CD4-positive, CD25-positive, alpha-beta regulatory T cell (primary cell): ENCODE measurements around the gene ZNF483. TPM values are rescaled to one million over a fixed set of nuclear protein-coding genes. Genes with fewer than 3 reads are reported as not detected.
"Not testable (repeated sequence)": the region's sequence is repeated elsewhere in the genome, so short reads cannot be mapped to it uniquely, and the experiment has no call there.

Source experiments
- ATAC-seq, 2 donors: fragments of 150-1000 bp; cut with Tn5 transposase; one replicate each; pipeline ENCODE4 v1.10.0; 2021; ENCODE audit warnings: low read depth in 2 of 2, moderate number of reproducible peaks in 2 of 2, moderate library complexity in 1 of 2
- DNase-seq, 3 donors: peaks; one replicate each; pipeline versions ENCODE4 v3.0.0 to v3.0.0-alpha.2; 2012 to 2022; ENCODE audit warnings: mixed read lengths in 1 of 3
- H3K27ac ChIP-seq: one replicate; pipeline ENCODE4 v1.7.0; 2013; ENCODE audit warnings: mild to moderate bottlenecking, low read length; ENCODE audit not compliant: insufficient read depth, poor library complexity, severe bottlenecking
- H3K27me3 ChIP-seq: one replicate; pipeline ENCODE4 v1.7.0; 2013; ENCODE audit warnings: low read length; ENCODE audit not compliant: control insufficient read depth, insufficient read depth
- H3K36me3 ChIP-seq: one replicate; pipeline ENCODE4 v1.7.0; 2013; ENCODE audit warnings: mild to moderate bottlenecking, low read length, moderate library complexity; ENCODE audit not compliant: control insufficient read depth, insufficient read depth
- H3K4me1 ChIP-seq: 2 replicates; pipeline ENCODE4 v1.7.0; 2013; ENCODE audit warnings: mild to moderate bottlenecking, low read length; ENCODE audit not compliant: insufficient read depth, control insufficient read depth, poor library complexity, severe bottlenecking
- H3K4me3 ChIP-seq: one replicate; pipeline ENCODE4 v1.7.0; 2013; ENCODE audit warnings: low read depth, mild to moderate bottlenecking, low read length, moderate library complexity
- H3K9me3 ChIP-seq, 2 experiments: 1 replicate in 1 of 2; 2 replicates in 1 of 2; pipeline ENCODE4 v1.7.0; 2013; ENCODE audit warnings: low read length in 2 of 2, mild to moderate bottlenecking in 1 of 2, moderate library complexity in 1 of 2; ENCODE audit not compliant: control insufficient read depth in 2 of 2
- H3K27ac Mint-ChIP-seq, 3 donors: one replicate each; pipeline ENCODE4 v1.8.0; 2020 to 2022; ENCODE audit warnings: mild to moderate bottlenecking in 3 of 3, mixed read lengths in 3 of 3, moderate library complexity in 2 of 3
- H3K27me3 Mint-ChIP-seq: one replicate; pipeline ENCODE4 v1.8.0; 2022; ENCODE audit warnings: mild to moderate bottlenecking, mixed read lengths
- H3K36me3 Mint-ChIP-seq: one replicate; pipeline ENCODE4 v1.8.0; 2020; ENCODE audit warnings: mixed read lengths
- H3K4me1 Mint-ChIP-seq, 4 donors: one replicate each; pipeline ENCODE4 v1.8.0; 2020 to 2022; ENCODE audit warnings: mixed read lengths in 4 of 4, mild to moderate bottlenecking in 1 of 4
- H3K4me3 Mint-ChIP-seq, 4 donors: one replicate each; pipeline ENCODE4 v1.8.0; 2020 to 2022; ENCODE audit warnings: mild to moderate bottlenecking in 4 of 4, mixed read lengths in 4 of 4, moderate library complexity in 3 of 4
- H3K9me3 Mint-ChIP-seq, 7 donors: one replicate each; pipeline ENCODE4 v1.8.0; 2020 to 2022; ENCODE audit warnings: mixed read lengths in 7 of 7, mild to moderate bottlenecking in 3 of 7, moderate library complexity in 2 of 7
- polyA plus RNA-seq, 4 donors: library from polyadenylated mRNA; unstranded; fragments of 300-500 nt; fragmentation: Illumina TruSeq; gene quantifications; one replicate each; pipeline ENCODE4 v1.2.3, GENCODE V29; 2021
- total RNA-seq: library from RNA; stranded (reverse); gene quantifications from one replicate; pipeline ENCODE4 v1.2.3, GENCODE V29; 2022

The ZNF483 gene
- total and polyA plus RNA-seq, 5 donors from 2014 or later, result 5.5 to 22.1 (median 9.8) TPM

DNA sequence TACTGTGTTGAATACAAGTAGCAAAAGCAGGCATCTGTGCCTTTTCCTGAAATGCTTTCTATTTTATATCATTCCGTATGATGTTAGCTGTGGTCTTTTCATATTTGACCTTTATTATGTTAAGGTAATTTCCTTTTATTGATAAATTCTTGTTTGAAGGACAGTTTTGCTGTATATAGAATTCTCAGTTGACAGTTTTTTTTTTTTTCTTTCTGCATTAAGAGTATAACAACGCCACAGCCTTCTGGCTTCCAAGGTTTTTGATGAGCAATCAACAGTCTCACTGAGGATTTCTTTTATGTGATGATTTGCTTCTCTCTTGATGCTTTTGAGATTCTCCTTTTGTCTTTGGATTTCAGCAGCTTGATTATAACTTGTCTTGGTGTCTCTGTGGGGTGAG lies 23.6 kb downstream of the ZNF483 start:
- H3K4me1 Mint-ChIP-seq, result peaks cover 0 to 2% (median 0%) of the 10 kb centered on the region in 4 donors
- peaks cover 91% of the 10 kb centered on the region in 2 experiments for H3K9me3 ChIP-seq
- peaks cover 5% of the 10 kb centered on the region for H3K36me3 ChIP-seq
- peaks cover 0 to 63% (median 18%) of the 10 kb centered on the region in 7 donors for H3K9me3 Mint-ChIP-seq
- H3K4me3 ChIP-seq, result no peak overlapping the region
- ATAC-seq (no peak), DNase-seq (no peak)
- H3K36me3 Mint-ChIP-seq, result peaks cover 35% of the 10 kb centered on the region
- no peak overlapping the region for H3K4me3 Mint-ChIP-seq
- no peak overlapping the region for H3K27ac Mint-ChIP-seq
- H3K27me3 ChIP-seq, result no peaks in the 10 kb centered on the region
- H3K27me3 Mint-ChIP-seq, result no peaks in the 10 kb centered on the region
- H3K4me1 ChIP-seq, result no peaks in the 10 kb centered on the region
- H3K27ac ChIP-seq, result no peak overlapping the region

DNA sequence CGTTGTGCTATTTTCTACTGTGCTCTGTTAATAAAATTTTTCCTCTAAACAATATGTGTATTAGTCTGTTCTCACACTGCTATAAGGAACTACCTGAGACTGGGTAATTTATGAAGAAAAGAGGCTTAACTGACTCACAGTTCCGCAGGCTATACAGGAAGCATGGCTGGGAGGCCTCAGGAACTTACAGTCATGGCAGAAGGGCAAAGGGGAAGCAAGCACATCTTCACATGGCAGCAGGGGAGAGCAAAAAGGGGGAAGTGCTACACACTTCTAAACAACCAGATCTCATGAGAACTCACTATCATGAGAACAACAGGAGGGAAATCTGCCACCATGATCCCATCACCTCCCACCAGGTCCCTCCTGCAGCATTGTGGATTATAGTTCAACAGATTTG lies 30.4 kb downstream of the ZNF483 start:
- not testable (repeated sequence) for ATAC-seq, H3K4me3 Mint-ChIP-seq, DNase-seq, H3K27ac ChIP-seq, H3K27me3 ChIP-seq, H3K4me1 ChIP-seq, H3K27ac Mint-ChIP-seq, H3K27me3 Mint-ChIP-seq, H3K36me3 ChIP-seq, H3K4me1 Mint-ChIP-seq, H3K4me3 ChIP-seq
- peaks cover 41 to 61% of the 10 kb centered on the region in 2 experiments for H3K9me3 ChIP-seq
- Mint-ChIP-seq H3K36me3 (peaks cover 35% of the 10 kb centered on the region), H3K9me3 (peaks cover 8 to 62% (median 25%) of the 10 kb centered on the region in 7 donors)

DNA sequence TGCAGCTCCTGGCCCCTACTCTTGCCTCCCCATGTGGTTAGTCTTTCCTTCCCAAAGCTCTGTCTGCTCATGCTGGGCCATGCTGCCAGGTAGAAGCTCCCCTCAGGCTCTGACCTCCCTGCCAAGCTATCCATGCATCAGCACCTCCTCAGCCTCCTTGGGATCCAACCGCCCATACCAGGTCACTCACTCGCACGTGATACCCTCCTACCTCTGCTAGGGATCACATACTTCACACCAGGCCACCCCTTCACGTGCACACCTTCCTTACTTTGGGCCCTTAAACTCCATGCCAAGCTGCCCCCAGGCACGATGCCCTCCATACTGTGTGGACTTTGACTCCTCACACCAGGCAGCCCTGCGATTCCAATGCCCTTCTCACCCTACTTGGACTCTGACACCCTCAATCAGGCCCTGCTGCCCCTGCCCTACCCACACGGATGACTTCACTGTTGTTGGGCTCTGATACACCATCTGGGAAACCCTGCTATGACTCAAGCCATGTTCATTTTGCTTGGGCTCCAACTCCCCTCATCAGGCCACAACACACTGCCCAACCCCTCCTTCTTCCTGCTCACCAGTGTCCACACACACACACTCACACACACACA lies 34.1 kb downstream of the ZNF483 start:
- H3K36me3 ChIP-seq, result no peaks in the 10 kb centered on the region
- DNase-seq (no peak), ATAC-seq (no peak)
- Mint-ChIP-seq H3K9me3 (peaks cover 7 to 51% (median 19%) of the 10 kb centered on the region in 7 donors), H3K4me1 (peaks cover 0 to 2% (median 0%) of the 10 kb centered on the region in 4 donors), H3K36me3 (peaks cover 30% of the 10 kb centered on the region), H3K27me3 (no peaks in the 10 kb centered on the region), H3K27ac (no peak overlapping the region), H3K4me3 (no peak overlapping the region)
- peaks cover 14 to 31% of the 10 kb centered on the region in 2 experiments for H3K9me3 ChIP-seq
- H3K27me3 ChIP-seq, result no peaks in the 10 kb centered on the region
- H3K4me1 ChIP-seq, result no peaks in the 10 kb centered on the region
- H3K27ac ChIP-seq, result no peak overlapping the region
- no peak overlapping the region for H3K4me3 ChIP-seq

GRCh38 chr9:111561165-111561719 lies 36.3 kb downstream of the ZNF483 start:
- Mint-ChIP-seq H3K9me3 (peaks cover 3 to 36% (median 10%) of the 10 kb centered on the region in 7 donors), H3K27me3 (no peaks in the 10 kb centered on the region), H3K36me3 (peaks cover 19% of the 10 kb centered on the region), H3K27ac (no peak overlapping the region), H3K4me3 (no peak overlapping the region), H3K4me1 (no peaks in the 10 kb centered on the region)
- ATAC-seq (no peak), DNase-seq (no peak)
- peaks cover 4 to 15% of the 10 kb centered on the region in 2 experiments for H3K9me3 ChIP-seq
- H3K4me3 ChIP-seq, result no peak overlapping the region
- no peaks in the 10 kb centered on the region for H3K27me3 ChIP-seq
- H3K27ac ChIP-seq, result no peak overlapping the region
- no peaks in the 10 kb centered on the region for H3K4me1 ChIP-seq
- no peaks in the 10 kb centered on the region for H3K36me3 ChIP-seq

DNA sequence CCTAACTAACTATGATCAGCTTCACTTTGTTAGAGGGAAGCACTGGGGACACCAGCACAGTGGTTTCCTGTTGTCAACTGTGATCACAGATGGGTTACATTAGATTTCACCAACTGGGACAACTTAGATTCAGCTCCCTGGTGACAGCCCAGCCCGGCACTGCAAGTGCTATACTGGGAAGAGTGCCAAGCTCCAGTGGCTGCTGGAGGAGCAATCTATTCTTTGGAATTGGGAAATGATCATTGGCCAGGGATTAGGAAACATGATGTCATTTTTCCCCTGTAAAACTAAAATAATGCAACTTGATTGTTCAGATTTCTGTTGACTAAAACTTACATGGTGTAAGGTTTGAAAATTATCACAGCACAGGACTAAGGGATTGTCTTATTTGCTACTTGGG lies 41.3 kb downstream of the ZNF483 start:
- no peaks in the 10 kb centered on the region for H3K27me3 Mint-ChIP-seq
- H3K4me3 Mint-ChIP-seq, result no peak overlapping the region
- no peak overlapping the region for H3K27ac ChIP-seq
- H3K4me1 Mint-ChIP-seq, result no peaks in the 10 kb centered on the region
- H3K4me3 ChIP-seq, result no peak overlapping the region
- DNase-seq (no peak), ATAC-seq (no peak)
- no peaks in the 10 kb centered on the region for H3K36me3 ChIP-seq
- no peaks in the 10 kb centered on the region for H3K27me3 ChIP-seq
- H3K9me3 ChIP-seq, result peaks cover 17 to 28% of the 10 kb centered on the region in 2 experiments
- H3K4me1 ChIP-seq, result no peaks in the 10 kb centered on the region
- peaks cover 16% of the 10 kb centered on the region for H3K36me3 Mint-ChIP-seq
- peaks cover 0 to 45% (median 14%) of the 10 kb centered on the region in 7 donors for H3K9me3 Mint-ChIP-seq
- no peak overlapping the region for H3K27ac Mint-ChIP-seq

- not testable (repeated sequence) for ATAC-seq, H3K4me3 Mint-ChIP-seq, H3K36me3 ChIP-seq, DNase-seq, H3K4me1 Mint-ChIP-seq, H3K4me3 ChIP-seq, H3K27me3 ChIP-seq, H3K27ac Mint-ChIP-seq, H3K27me3 Mint-ChIP-seq, H3K4me1 ChIP-seq, H3K27ac ChIP-seq
- Mint-ChIP-seq H3K36me3 (peaks cover 10% of the 10 kb centered on the region), H3K9me3 (peaks cover 0 to 45% (median 11%) of the 10 kb centered on the region in 7 donors)
- peaks cover 17 to 28% of the 10 kb centered on the region in 2 experiments for H3K9me3 ChIP-seq
Measured at GRCh38 chr9:111568127-111568526, 43.1 kb downstream of the ZNF483 start.

- Histone ChIP-seq H3K4me3 (no peak overlapping the region), H3K4me1 (no peaks in the 10 kb centered on the region), H3K27ac (no peak overlapping the region), H3K27me3 (no peaks in the 10 kb centered on the region), H3K9me3 (peaks cover 9 to 12% of the 10 kb centered on the region in 2 experiments), H3K36me3 (no peaks in the 10 kb centered on the region)
- Mint-ChIP-seq H3K4me3 (no peak overlapping the region), H3K4me1 (no peaks in the 10 kb centered on the region), H3K36me3 (peaks cover 5% of the 10 kb centered on the region), H3K9me3 (peaks cover 0 to 22% (median 8%) of the 10 kb centered on the region in 7 donors), H3K27ac (no peak overlapping the region), H3K27me3 (peaks cover 12% of the 10 kb centered on the region)
- DNase-seq, result no peak
- no peak for ATAC-seq
Measured at GRCh38 chr9:111572950-111573604, 48.1 kb downstream of the ZNF483 start.
